Chondrocyte (in vitro differentiated cells): Measurements from ENCODE around the gene FARP1. TPM values are rescaled to one million over a fixed set of nuclear protein-coding genes. Genes with fewer than 3 reads are reported as not detected.
A peak's percentile ranks its signal among the peaks of the same experiment; 100 is the strongest.

Experiments used
- DNase-seq: peaks from one replicate; pipeline ENCODE4 v3.0.0; 2021; ENCODE audit warnings: mixed read lengths, low spot score
- H3K27ac Mint-ChIP-seq: one replicate; pipeline ENCODE4 v1.8.0; 2021; ENCODE audit warnings: mild to moderate bottlenecking, moderate library complexity, mixed read lengths; ENCODE audit not compliant: unreplicated experiment
- H3K27me3 Mint-ChIP-seq: 2 replicates; pipeline ENCODE4 v1.8.0; 2021; ENCODE audit warnings: low read depth, mixed read lengths
- H3K36me3 Mint-ChIP-seq: 2 replicates; pipeline ENCODE4 v1.8.0; 2021; ENCODE audit warnings: low read depth, mixed read lengths
- H3K4me1 Mint-ChIP-seq: 2 replicates; pipeline ENCODE4 v1.8.0; 2021; ENCODE audit warnings: low read depth, mild to moderate bottlenecking, mixed read lengths
- H3K4me3 Mint-ChIP-seq: one replicate; pipeline ENCODE4 v1.8.0; 2021; ENCODE audit warnings: mild to moderate bottlenecking, moderate library complexity, mixed read lengths; ENCODE audit not compliant: unreplicated experiment
- H3K9me3 Mint-ChIP-seq: 2 replicates; pipeline ENCODE4 v1.8.0; 2021; ENCODE audit warnings: low read depth, mixed read lengths
- total RNA-seq: library from RNA; stranded (reverse); gene quantifications from 3 replicates; pipeline ENCODE4 v1.2.1, GENCODE V29; 2021
- TF ChIP-seq, protein P1 (sequence below): fragments of 200-600 bp; sonication (generic); IDR thresholded peaks from 2 replicates; pipeline ENCODE4 v1.5.0; 2021; ENCODE audit warnings: antibody characterized with exemption, mild to moderate bottlenecking, moderate library complexity

FARP1 gene
- total RNA-seq, 1 donor from 2014 or later: 331 TPM

DNA sequence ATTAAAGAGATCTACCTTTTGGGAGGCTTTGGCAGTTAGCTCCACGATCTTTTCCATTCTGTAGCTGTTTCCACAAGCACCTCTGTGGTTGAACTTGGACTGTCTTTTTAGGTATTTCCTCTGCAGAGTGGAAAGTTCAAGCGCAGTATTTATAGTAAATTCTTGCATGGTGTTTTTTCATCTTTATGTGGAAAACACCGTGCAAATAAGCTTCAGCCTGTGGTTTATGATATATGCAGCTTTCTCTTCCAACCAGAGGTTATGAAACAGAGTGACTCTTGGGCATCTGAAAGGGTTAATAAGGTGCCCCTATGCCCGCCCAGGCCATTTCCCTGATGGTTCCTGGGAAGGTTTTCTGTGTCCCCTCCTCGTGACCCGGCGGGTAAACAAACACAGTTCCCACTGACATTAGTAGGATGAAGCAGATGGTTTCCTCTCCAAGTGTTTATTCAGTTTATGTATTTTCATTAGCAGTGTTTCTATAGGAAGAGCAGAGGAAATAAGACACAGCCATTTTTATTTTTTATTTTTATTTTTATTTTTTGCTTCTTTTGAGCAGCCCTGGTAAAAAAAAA is 73.9 kb downstream of the FARP1 start:
- Mint-ChIP-seq H3K27ac (peak overlapping the region; percentile 95), H3K4me3 (no peak overlapping the region), H3K9me3 (no peaks in the 10 kb centered on the region), H3K27me3 (no peaks in the 10 kb centered on the region), H3K36me3 (peaks cover 10% of the 10 kb centered on the region), H3K4me1 (peaks cover 91% of the 10 kb centered on the region)
- no peak for DNase-seq
- TF ChIP-seq, protein P1, sequence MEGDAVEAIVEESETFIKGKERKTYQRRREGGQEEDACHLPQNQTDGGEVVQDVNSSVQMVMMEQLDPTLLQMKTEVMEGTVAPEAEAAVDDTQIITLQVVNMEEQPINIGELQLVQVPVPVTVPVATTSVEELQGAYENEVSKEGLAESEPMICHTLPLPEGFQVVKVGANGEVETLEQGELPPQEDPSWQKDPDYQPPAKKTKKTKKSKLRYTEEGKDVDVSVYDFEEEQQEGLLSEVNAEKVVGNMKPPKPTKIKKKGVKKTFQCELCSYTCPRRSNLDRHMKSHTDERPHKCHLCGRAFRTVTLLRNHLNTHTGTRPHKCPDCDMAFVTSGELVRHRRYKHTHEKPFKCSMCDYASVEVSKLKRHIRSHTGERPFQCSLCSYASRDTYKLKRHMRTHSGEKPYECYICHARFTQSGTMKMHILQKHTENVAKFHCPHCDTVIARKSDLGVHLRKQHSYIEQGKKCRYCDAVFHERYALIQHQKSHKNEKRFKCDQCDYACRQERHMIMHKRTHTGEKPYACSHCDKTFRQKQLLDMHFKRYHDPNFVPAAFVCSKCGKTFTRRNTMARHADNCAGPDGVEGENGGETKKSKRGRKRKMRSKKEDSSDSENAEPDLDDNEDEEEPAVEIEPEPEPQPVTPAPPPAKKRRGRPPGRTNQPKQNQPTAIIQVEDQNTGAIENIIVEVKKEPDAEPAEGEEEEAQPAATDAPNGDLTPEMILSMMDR: no peak

DNA sequence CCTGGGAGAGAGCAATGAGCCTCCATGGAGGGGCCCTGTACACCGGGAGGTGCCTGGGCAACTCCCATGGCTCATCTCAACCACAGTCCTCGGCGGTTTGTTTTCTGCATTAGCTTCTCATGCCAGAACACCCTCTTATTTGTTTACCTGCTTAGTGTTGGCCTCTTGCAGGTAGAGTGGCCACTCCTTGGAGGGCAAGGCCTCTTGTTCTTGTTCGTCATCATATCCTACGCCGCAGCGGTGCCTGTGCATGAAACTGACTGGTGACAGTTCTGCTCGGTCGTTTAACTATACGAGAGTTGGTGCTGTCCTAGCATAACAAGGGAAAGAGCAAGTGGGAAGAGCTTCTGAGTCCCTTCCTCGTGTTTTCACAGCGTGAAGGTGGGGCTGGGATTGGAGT is 74.7 kb downstream of the FARP1 start:
- no peak for DNase-seq
- Mint-ChIP-seq H3K27ac (peak overlapping the region; percentile 77), H3K27me3 (no peaks in the 10 kb centered on the region), H3K36me3 (peaks cover 12% of the 10 kb centered on the region), H3K4me1 (peaks cover 93% of the 10 kb centered on the region), H3K9me3 (no peaks in the 10 kb centered on the region), H3K4me3 (no peak overlapping the region)
- TF ChIP-seq, protein P1: no peak

DNA sequence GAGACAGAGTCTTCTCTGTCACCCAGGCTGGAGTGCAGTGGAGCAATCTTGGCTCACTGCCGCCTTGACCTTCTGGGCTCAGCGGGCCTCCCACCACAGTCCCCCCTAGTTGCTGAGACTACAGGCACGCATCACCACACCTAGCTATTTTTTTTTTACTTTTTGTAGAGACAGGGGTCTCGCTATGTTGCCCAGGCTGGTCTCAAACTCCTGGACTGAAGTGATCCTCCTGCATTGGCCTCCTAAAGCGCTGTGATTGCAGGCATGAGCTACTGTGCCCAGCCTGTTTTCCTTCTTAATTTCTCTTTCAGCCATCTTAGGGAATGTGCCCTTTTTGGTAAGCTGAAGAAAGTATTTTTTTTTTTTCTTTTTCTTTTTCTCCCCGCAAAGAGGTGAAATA is 76.8 kb downstream of the FARP1 start:
- TF ChIP-seq, protein P1: no peak
- Mint-ChIP-seq H3K9me3 (no peaks in the 10 kb centered on the region), H3K36me3 (peaks cover 7% of the 10 kb centered on the region), H3K27me3 (no peaks in the 10 kb centered on the region), H3K4me1 (peaks cover 92% of the 10 kb centered on the region), H3K27ac (peak overlapping the region; percentile 89), H3K4me3 (no peak overlapping the region)
- no peak for DNase-seq

DNA sequence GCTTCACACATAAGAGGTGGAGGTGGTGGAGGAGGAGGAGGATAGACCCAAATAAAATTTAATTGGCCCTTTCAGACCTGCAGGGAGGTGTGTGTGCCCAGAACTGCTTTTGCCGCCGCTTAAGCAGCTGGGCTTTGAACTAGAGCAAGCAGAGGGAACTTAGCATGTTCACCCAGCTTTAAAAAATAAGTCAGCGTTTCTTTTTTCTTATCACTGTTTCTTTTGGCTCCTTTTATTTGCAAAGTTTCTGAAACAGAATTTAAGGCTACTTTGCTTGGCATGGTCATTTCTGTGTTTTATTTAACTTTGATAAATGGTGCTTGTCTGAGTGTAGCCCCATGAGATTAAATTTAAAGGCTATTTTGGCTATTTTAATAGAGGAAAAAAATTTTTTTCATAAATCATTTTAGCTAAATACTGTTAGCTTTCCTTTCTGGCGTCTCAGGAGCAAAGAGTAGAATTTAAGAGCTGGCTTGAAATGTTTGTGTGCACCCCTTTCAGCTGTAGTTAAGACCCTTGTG is 77.4 kb downstream of the FARP1 start:
- Mint-ChIP-seq H3K27ac (peak overlapping the region; percentile 89), H3K9me3 (no peaks in the 10 kb centered on the region), H3K36me3 (peaks cover 10% of the 10 kb centered on the region), H3K27me3 (no peaks in the 10 kb centered on the region), H3K4me1 (peaks cover 88% of the 10 kb centered on the region), H3K4me3 (no peak overlapping the region)
- DNase-seq: no peak
- TF ChIP-seq, protein P1: no peak

DNA sequence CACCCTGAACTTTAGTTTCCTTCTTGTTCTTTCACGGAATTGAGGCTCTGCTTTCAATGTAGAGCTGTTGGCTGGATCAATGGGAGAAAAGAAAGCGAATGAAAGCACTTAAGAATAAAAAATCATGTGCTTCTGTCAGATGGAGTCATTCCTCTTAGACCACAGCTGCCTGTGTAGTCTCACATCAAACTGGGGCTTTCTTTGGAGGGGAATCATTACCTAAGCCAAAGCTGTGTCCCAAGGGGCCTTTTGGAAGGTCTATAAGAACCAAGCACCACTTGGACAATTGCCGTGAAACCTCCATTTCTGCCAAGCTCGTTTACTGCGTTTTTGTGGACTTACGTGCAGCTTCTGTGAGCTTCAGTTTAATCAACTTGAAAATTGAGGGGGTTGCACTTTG is 78.3 kb downstream of the FARP1 start:
- TF ChIP-seq, protein P1: no peak
- Mint-ChIP-seq H3K36me3 (peaks cover 8% of the 10 kb centered on the region), H3K27me3 (no peaks in the 10 kb centered on the region), H3K4me1 (peaks cover 80% of the 10 kb centered on the region), H3K4me3 (no peak overlapping the region), H3K9me3 (no peaks in the 10 kb centered on the region), H3K27ac (peak overlapping the region; percentile 89)
- DNase-seq: no peak
